ENCODE results near the gene CAV1. TPM values are rescaled to one million over a fixed set of nuclear protein-coding genes. Genes with fewer than 3 reads are reported as not detected.

The CAV1 gene
- total RNA-seq, 1 experiment from 2014 or later, result 154 TPM

DNA sequence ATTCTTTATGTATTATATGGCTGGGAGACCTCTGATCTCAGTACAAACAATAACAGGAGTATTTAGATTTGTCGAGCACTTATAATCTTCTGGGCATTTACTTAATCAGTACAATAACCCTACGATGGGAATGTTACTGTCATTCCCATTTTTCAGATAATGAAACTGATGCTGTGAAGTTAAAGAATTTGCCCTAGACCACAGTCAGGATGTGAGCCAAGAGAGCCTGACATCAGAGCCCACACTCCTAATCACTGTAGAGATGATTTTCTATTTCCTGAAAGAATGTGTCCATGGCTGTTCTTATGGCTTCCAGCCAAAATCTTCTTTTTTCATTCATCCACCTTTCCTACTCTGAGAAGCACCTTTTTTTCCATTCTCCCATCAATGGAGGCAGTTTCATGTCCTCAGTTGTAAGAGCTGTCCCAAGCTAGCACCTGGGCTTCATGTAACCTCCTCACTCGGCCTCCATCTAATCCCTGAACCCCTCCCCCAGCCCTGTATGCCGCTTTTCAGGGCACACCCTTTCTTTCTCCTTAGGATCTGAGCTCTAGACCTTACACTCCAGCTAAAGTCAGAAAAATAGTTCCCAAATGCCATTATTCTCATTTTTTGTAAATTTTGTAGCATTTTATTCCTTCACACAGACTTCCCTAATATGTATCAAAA lies 12.2 kb upstream of the CAV1 start:
- DNase-seq (ENCODE audit: low read depth in 1 of 2, low spot score in 2 of 2), result no peak
- Histone ChIP-seq H3K4me3 (peak overlapping the region; percentile 40), H3K27ac (peak overlapping the region; percentile 82), H3K27me3 (replicated peaks) (no peaks in the 10 kb centered on the region), H3K4me1 (replicated peaks) (peaks cover 17% of the 10 kb centered on the region), H3K36me3 (no peaks in the 10 kb centered on the region; the same call in 1 of the 2 replicates), H3K9me3 (replicated peaks) (no peaks in the 10 kb centered on the region)

GRCh38 chr7:116515584-116515983 lies 9.3 kb upstream of the CAV1 start:
- no peak overlapping the region for H3K27ac ChIP-seq
- H3K27me3 ChIP-seq (replicated peaks), result no peaks in the 10 kb centered on the region
- H3K36me3 ChIP-seq, result no peaks in the 10 kb centered on the region
- no peak overlapping the region for H3K4me3 ChIP-seq
- H3K9me3 ChIP-seq (replicated peaks), result no peaks in the 10 kb centered on the region
- no peak for DNase-seq (ENCODE audit: low read depth in 1 of 2, low spot score in 2 of 2)
- peaks cover 17% of the 10 kb centered on the region for H3K4me1 ChIP-seq (replicated peaks)

- Histone ChIP-seq H3K27me3 (replicated peaks) (no peaks in the 10 kb centered on the region), H3K4me1 (replicated peaks) (peaks cover 18% of the 10 kb centered on the region), H3K27ac (no peak overlapping the region), H3K9me3 (replicated peaks) (no peaks in the 10 kb centered on the region), H3K4me3 (no peak overlapping the region), H3K36me3 (no peaks in the 10 kb centered on the region)
- DNase-seq (ENCODE audit: low read depth in 1 of 2, low spot score in 2 of 2), result no peak
These were observed 8.5 kb upstream of the CAV1 start for GRCh38 chr7:116516324-116516723.

DNA sequence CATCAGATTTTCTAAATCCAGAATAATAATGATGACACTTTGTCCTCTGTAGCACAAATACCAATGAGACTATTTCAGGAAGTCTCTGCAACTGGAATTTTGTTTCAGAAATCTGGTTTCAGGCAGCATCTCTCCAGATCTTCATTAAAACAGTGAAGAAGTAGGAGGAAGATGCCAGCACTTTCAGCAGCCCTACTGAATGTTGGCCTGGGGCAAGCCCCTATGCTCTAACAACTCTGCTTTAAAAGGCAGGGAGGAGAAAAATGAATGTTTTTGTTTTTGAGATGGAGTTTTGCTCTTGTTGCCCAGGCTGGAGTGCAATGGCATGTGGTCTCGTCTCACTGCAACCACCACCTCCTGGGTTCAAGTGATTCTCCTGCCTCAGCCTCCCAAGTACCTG lies 7.2 kb upstream of the CAV1 start:
- Histone ChIP-seq H3K36me3 (no peaks in the 10 kb centered on the region), H3K9me3 (replicated peaks) (no peaks in the 10 kb centered on the region), H3K4me1 (replicated peaks) (peaks cover 23% of the 10 kb centered on the region), H3K4me3 (no peak overlapping the region), H3K27ac (no peak overlapping the region), H3K27me3 (replicated peaks) (no peaks in the 10 kb centered on the region)
- no peak for DNase-seq (ENCODE audit: low read depth in 1 of 2, low spot score in 2 of 2)

DNA sequence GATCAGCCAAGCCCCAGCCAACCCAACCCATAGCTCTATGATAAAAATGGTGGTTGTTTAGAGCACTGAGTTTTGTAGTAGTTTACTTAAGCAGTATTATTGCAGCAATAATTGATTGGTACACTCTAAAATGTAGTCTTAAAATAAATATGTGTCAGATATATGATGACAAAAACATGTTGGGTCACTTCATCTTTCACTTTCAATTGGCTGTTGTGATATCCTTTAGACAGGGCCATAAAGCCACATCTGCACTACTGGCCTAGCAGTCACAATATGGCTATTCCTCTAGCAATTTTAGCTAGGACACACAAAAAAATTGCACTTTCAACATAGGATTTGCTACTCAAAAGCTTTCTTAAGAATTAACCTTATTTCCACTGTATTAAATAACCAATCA lies 5.9 kb upstream of the CAV1 start:
- Histone ChIP-seq H3K4me3 (no peak overlapping the region), H3K27me3 (replicated peaks) (no peaks in the 10 kb centered on the region), H3K4me1 (replicated peaks) (peaks cover 32% of the 10 kb centered on the region), H3K36me3 (no peaks in the 10 kb centered on the region), H3K9me3 (replicated peaks) (no peaks in the 10 kb centered on the region), H3K27ac (no peak overlapping the region)
- DNase-seq (ENCODE audit: low read depth in 1 of 2, low spot score in 2 of 2), result no peak

DNA sequence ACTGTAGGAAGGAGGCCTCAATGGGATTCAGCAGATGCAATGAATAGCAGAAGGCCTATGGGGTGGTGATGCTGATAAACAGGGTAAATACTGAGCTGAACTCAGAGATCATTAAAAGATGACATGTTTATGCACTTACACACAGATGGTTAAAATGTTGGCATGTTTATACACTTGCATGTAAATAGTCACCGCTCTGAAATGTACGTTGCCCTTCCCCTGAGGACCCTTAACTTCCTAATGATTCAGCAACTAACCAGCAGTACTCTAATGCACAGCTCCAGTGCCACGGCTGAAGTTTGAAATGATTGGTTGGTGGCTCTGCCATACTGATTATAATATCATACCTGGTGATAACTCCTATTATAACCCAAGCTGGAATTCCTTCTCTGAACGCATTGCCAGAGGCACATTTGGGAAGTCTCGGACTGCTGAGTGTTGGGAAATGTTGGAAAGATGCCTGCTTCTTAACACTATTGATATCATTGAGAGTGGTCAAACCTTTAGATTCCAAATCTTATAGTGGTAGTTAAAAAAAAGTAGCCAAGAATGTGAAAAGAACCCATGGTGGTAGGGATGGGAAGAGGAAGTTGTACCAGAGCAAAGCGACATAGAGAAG lies 3.7 kb upstream of the CAV1 start:
- Histone ChIP-seq H3K36me3 (no peaks in the 10 kb centered on the region; the same call in 1 of the 2 replicates), H3K27ac (peak overlapping the region; percentile 81), H3K9me3 (replicated peaks) (no peaks in the 10 kb centered on the region), H3K27me3 (replicated peaks) (no peaks in the 10 kb centered on the region), H3K4me1 (replicated peaks) (peaks cover 36% of the 10 kb centered on the region), H3K4me3 (no peak overlapping the region)
- DNase-seq (ENCODE audit: low read depth in 1 of 2, low spot score in 2 of 2), result no peak

DNA sequence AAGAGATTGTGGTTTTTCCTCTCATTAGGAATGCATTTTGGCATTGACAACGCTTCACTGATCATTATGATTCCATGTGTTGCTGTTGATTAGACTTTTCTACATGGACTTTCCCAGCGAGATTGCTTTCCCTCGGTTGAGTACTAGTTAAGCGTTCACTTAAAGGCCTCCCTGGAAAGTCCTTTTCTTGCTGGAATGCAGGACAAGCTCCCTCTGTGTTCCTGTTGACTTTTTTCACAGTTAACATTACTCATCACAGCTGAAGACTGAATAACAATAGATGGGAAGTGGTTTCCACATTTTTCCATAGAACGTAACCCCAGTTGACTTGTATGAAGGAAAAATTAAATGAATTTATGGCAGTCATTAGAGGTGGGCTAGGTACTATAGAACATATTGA lies 2.6 kb upstream of the CAV1 start:
- H3K4me3 ChIP-seq, result no peak overlapping the region
- peak overlapping the region; percentile 81 for H3K27ac ChIP-seq
- DNase-seq (ENCODE audit: low read depth in 1 of 2, low spot score in 2 of 2), result peak; percentile 58 to 83
- H3K4me1 ChIP-seq (replicated peaks), result peaks cover 46% of the 10 kb centered on the region
- H3K36me3 ChIP-seq, result peaks cover 10% of the 10 kb centered on the region
- H3K9me3 ChIP-seq (replicated peaks), result no peaks in the 10 kb centered on the region
- no peaks in the 10 kb centered on the region for H3K27me3 ChIP-seq (replicated peaks)

- H3K27ac ChIP-seq, result peak overlapping the region; percentile 81
- peak overlapping the region; percentile 57 for H3K4me3 ChIP-seq
- DNase-seq (ENCODE audit: low read depth in 1 of 2, low spot score in 2 of 2), result no peak
- no peaks in the 10 kb centered on the region for H3K27me3 ChIP-seq (replicated peaks)
- no peaks in the 10 kb centered on the region for H3K9me3 ChIP-seq (replicated peaks)
- H3K4me1 ChIP-seq (replicated peaks), result peaks cover 64% of the 10 kb centered on the region
- peaks cover 25% of the 10 kb centered on the region for H3K36me3 ChIP-seq
These were observed 621 bp upstream of the CAV1 start for GRCh38 chr7:116524221-116524608.

DNA sequence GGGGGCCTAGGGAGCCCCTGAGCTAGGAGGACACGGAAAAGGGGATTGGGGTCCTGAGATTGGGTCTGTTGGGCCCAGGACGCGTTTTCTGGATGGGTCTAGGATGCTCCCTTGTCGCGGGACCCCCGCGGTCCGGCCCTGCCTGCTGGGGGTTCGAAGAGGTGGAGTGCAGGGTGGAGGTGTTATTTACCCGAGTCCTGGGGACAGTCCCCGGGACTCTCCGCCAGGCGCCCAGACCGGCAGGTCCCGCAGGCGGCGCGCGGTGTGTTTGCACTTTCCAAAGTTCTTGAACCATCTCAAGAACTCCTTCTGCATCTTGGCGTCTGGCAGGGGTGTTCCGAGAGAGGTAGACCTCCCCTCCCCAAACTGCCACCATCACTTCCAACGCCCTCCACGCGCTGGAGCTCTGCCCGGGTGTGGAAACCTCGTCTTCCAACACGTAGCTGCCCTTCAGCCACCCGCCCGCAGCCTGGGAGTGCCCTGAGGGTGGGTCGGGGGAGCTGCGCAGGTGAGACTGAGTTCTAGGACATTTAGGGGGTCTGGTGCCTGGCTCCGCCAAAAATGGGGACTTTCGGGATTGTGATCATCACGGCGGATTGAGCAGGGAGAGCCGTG lies 569 bp downstream of the CAV1 start:
- peak overlapping the region; percentile 57 for H3K4me3 ChIP-seq
- H3K4me1 ChIP-seq (replicated peaks), result peaks cover 68% of the 10 kb centered on the region
- peak overlapping the region; percentile 81 for H3K27ac ChIP-seq
- DNase-seq (ENCODE audit: low read depth in 1 of 2, low spot score in 2 of 2), result peak in 1 of 2 experiments; percentile 47
- H3K36me3 ChIP-seq, result peaks cover 35% of the 10 kb centered on the region
- H3K27me3 ChIP-seq (replicated peaks), result no peaks in the 10 kb centered on the region
- H3K9me3 ChIP-seq (replicated peaks), result no peaks in the 10 kb centered on the region

GRCh38 chr7:116525913-116526861 lies 1.4 kb downstream of the CAV1 start:
- DNase-seq (ENCODE audit: low read depth in 1 of 2, low spot score in 2 of 2), result peak; percentile 85 to 87
- peaks cover 69% of the 10 kb centered on the region for H3K4me1 ChIP-seq (replicated peaks)

DNA sequence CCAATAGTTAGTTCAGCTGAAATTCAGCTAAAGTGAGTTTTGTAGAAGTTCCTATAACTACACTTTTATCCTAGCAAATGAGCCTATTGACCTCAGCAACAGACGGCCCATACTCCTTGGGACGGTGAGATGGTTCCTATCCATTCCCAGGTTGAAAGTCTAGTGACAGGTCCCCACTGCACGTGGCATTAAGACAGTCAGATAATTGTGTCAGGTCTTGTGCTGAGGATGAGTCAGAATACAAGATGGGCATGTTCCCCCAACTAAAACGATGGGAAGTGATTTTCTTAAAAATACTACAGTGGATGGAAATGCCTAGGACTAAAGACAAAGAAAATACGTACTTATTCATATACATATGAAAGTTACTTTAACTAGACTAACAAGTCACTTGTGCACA lies 2.1 kb downstream of the CAV1 start:
- no peak for DNase-seq (ENCODE audit: low read depth in 1 of 2, low spot score in 2 of 2)
- peaks cover 48% of the 10 kb centered on the region for H3K36me3 ChIP-seq
- H3K9me3 ChIP-seq (replicated peaks), result no peaks in the 10 kb centered on the region
- no peaks in the 10 kb centered on the region for H3K27me3 ChIP-seq (replicated peaks)
- peaks cover 62% of the 10 kb centered on the region for H3K4me1 ChIP-seq (replicated peaks)
- H3K27ac ChIP-seq, result peak overlapping the region; percentile 55
- H3K4me3 ChIP-seq, result peak overlapping the region; percentile 57

More at GRCh38 chr7:116525913-116526861, 1.4 kb downstream of the CAV1 start:
- Histone ChIP-seq H3K27me3 (replicated peaks) (no peaks in the 10 kb centered on the region), H3K9me3 (replicated peaks) (no peaks in the 10 kb centered on the region), H3K27ac (peak overlapping the region; percentile 81), H3K4me3 (peak overlapping the region; percentile 57), H3K36me3 (peaks cover 43% of the 10 kb centered on the region)

GRCh38 chr7:116527521-116527920 lies 2.7 kb downstream of the CAV1 start:
- Histone ChIP-seq H3K27ac (peak overlapping the region; percentile 55), H3K27me3 (replicated peaks) (no peaks in the 10 kb centered on the region), H3K36me3 (peaks cover 55% of the 10 kb centered on the region), H3K4me1 (replicated peaks) (peaks cover 56% of the 10 kb centered on the region), H3K4me3 (peak overlapping the region; percentile 57; the same call in 1 of the 2 replicates), H3K9me3 (replicated peaks) (no peaks in the 10 kb centered on the region)
- DNase-seq (ENCODE audit: low read depth in 1 of 2, low spot score in 2 of 2), result no peak

- H3K4me1 ChIP-seq (replicated peaks), result peaks cover 49% of the 10 kb centered on the region
- peak; percentile 83 to 91 for DNase-seq (ENCODE audit: low read depth in 1 of 2, low spot score in 2 of 2)
- no peaks in the 10 kb centered on the region for H3K27me3 ChIP-seq (replicated peaks)
- H3K4me3 ChIP-seq, result no peak overlapping the region; the same call in 1 of the 2 replicates
- peak overlapping the region; percentile 55 for H3K27ac ChIP-seq
- no peaks in the 10 kb centered on the region for H3K9me3 ChIP-seq (replicated peaks)
- H3K36me3 ChIP-seq, result peaks cover 60% of the 10 kb centered on the region
These were observed 3.4 kb downstream of the CAV1 start for GRCh38 chr7:116528008-116528789.
